Peyer's patch (tissue), 4 donors: Measurements from ENCODE around the gene MMP27. TPM values are rescaled to one million over a fixed set of nuclear protein-coding genes. Genes with fewer than 3 reads are reported as not detected.
"Not testable (repeated sequence)": the region's sequence is repeated elsewhere in the genome, so short reads cannot be mapped to it uniquely, and the experiment has no call there.

ENCODE experiments used
- DNase-seq, 3 donors: peaks; one replicate each; pipeline ENCODE4 v3.0.0-alpha.2; 2017 to 2019
- H3K27ac ChIP-seq, 4 donors: fragments of 200-600 bp; sonication (generic); one replicate each; pipeline ENCODE4 v1.5.1; 2016 to 2019
- H3K27me3 ChIP-seq, 2 donors: fragments of 200-600 bp; sonication (generic); one replicate each; pipeline ENCODE4 v1.5.1; 2019
- H3K36me3 ChIP-seq, 3 donors: fragments of 200-600 bp; sonication (generic); one replicate each; pipeline ENCODE4 v1.5.1; 2016 to 2019
- H3K4me1 ChIP-seq, 4 donors: fragments of 200-600 bp; sonication (generic); one replicate each; pipeline ENCODE4 v1.5.1; 2016 to 2019
- H3K4me3 ChIP-seq, 4 donors: fragments of 200-600 bp; sonication (generic); 1 replicate in 3 of 4; 2 replicates in 1 of 4; pipeline ENCODE4 v1.5.1; 2016 to 2019; ENCODE audit warnings: mild to moderate bottlenecking in 1 of 4
- H3K9me3 ChIP-seq, 4 donors: fragments of 200-600 bp; sonication (generic); one replicate each; pipeline ENCODE4 v1.5.1; 2016 to 2019; ENCODE audit warnings: mild to moderate bottlenecking in 1 of 4
- CTCF ChIP-seq, 6 experiments: fragments of 450-650 bp in 4 of 6; fragments of 200-600 bp in 2 of 6; sonication (generic) in 1 of 6; IDR thresholded peaks; one replicate each; pipeline ENCODE4 v1.5.1; 2017 to 2019; ENCODE audit warnings: antibody characterized with exemption in 6 of 6, mild to moderate bottlenecking in 3 of 6, moderate library complexity in 1 of 6
- POLR2A ChIP-seq, 2 donors: fragments of 450-650 bp; IDR thresholded peaks; one replicate each; pipeline ENCODE4 v1.5.1; 2017; ENCODE audit warnings: antibody characterized with exemption in 2 of 2, mild to moderate bottlenecking in 2 of 2, moderate library complexity in 2 of 2
- total RNA-seq, 4 donors: library from RNA; depleted of rRNA; stranded (reverse); fragments of >200 nt; gene quantifications; one replicate each; pipeline ENCODE4 v1.1.0, GENCODE V29; 2016

Gene MMP27
- total RNA-seq, 4 donors from 2014 or later: 0.40 TPM; not detected in 3

GRCh38 chr11:102733232-102733875 lies 27.8 kb upstream of the MMP27 start:
- TF ChIP-seq CTCF (IDR thresholded peaks at IDR 0.05) (peak in 5 of 6 experiments; percentile 13 to 77 (median 72)), POLR2A (IDR thresholded peaks at IDR 0.05) (no peak)
- DNase-seq: peak in 2 of 3 donors; percentile 75 to 84
- H3K36me3 ChIP-seq: no peaks in the 10 kb centered on the region
- H3K27me3 ChIP-seq: no peaks in the 10 kb centered on the region
- no peaks in the 10 kb centered on the region for H3K9me3 ChIP-seq
- H3K4me1 ChIP-seq: no peaks in the 10 kb centered on the region
- H3K27ac ChIP-seq: no peak overlapping the region
- H3K4me3 ChIP-seq: no peak overlapping the region

GRCh38 chr11:102730944-102731343 lies 25.4 kb upstream of the MMP27 start:
- not testable (repeated sequence) for DNase-seq, H3K9me3 ChIP-seq, H3K4me3 ChIP-seq, H3K36me3 ChIP-seq, H3K27ac ChIP-seq, H3K4me1 ChIP-seq, H3K27me3 ChIP-seq

GRCh38 chr11:102729849-102730815 lies 24.6 kb upstream of the MMP27 start:
- H3K4me1 ChIP-seq: no peaks in the 10 kb centered on the region
- TF ChIP-seq CTCF (IDR thresholded peaks at IDR 0.05) (no peak), POLR2A (IDR thresholded peaks at IDR 0.05) (no peak)
- no peaks in the 10 kb centered on the region for H3K9me3 ChIP-seq
- H3K27me3 ChIP-seq: no peaks in the 10 kb centered on the region
- H3K27ac ChIP-seq: peak overlapping the region in 2 of 4 donors; percentile 11 to 22
- no peaks in the 10 kb centered on the region for H3K36me3 ChIP-seq
- DNase-seq: no peak
- no peak overlapping the region for H3K4me3 ChIP-seq

- H3K4me1 ChIP-seq: no peaks in the 10 kb centered on the region
- H3K27ac ChIP-seq: no peak overlapping the region
- no peaks in the 10 kb centered on the region for H3K9me3 ChIP-seq
- no peak overlapping the region for H3K4me3 ChIP-seq
- TF ChIP-seq POLR2A (IDR thresholded peaks at IDR 0.05): no peak
- TF ChIP-seq CTCF (IDR thresholded peaks at IDR 0.05): no peak
- no peaks in the 10 kb centered on the region for H3K36me3 ChIP-seq
- no peak for DNase-seq
- no peaks in the 10 kb centered on the region for H3K27me3 ChIP-seq
These were observed 22.3 kb upstream of the MMP27 start for GRCh38 chr11:102727890-102728289.

GRCh38 chr11:102724904-102725500 lies 19.4 kb upstream of the MMP27 start, which contains the start of gene MMP8:
TSS of gene MMP8 (minus strand) at chr11:102724954. CDS start at chr11:102724855, 99 bp downstream.
- H3K4me3 ChIP-seq: no peak within 1 kb of the TSS
- no peak within 1 kb of the TSS for H3K27ac ChIP-seq
- TF ChIP-seq POLR2A (IDR thresholded peaks at IDR 0.05) (no peak), CTCF (IDR thresholded peaks at IDR 0.05) (no peak)
- no peaks in the 10 kb centered on the region for H3K4me1 ChIP-seq
- H3K36me3 ChIP-seq: no peaks in the 10 kb centered on the region
- H3K27me3 ChIP-seq: no peaks in the 10 kb centered on the region
- H3K9me3 ChIP-seq: no peaks in the 10 kb centered on the region
- DNase-seq: no peak
